HCT116 (cell line): Measurements from ENCODE around the gene DNAJC9. TPM values are rescaled to one million over a fixed set of nuclear protein-coding genes. Genes with fewer than 3 reads are reported as not detected.

ENCODE experiments used
- ATAC-seq: fragments of 200-7000 bp; cut with Tn5 transposase; 2 replicates; pipeline ENCODE4 v1.9.1; 2020; ENCODE audit warnings: mild to moderate bottlenecking, moderate library complexity
- BruUV-seq: library from RNA; stranded (reverse); fragments of 400-500 nt; replicated peaks from 2 replicates; lab custom pipeline; 2021; lab: Mats Ljungman, UMichigan
- CTCF ChIA-PET: fragments of 300-600 bp; sonication (Branson Sonifier 250); formaldehyde crosslinking; loops from one replicate; lab custom pipeline; 2021; ENCODE audit warnings: antibody characterized with exemption; lab: Charles Lee
- POLR2A ChIA-PET: fragments of 300-600, 350-600 bp; sonication (Branson Sonifier 250); formaldehyde crosslinking; loops from one replicate; lab custom pipeline; 2021; ENCODE audit warnings: antibody characterized with exemption; lab: Charles Lee
- RAD21 ChIA-PET, 2 experiments: fragments of 300-600 bp; sonication (Branson Sonifier 250); formaldehyde crosslinking; loops; one replicate each; lab custom pipeline; 2023; ENCODE audit warnings: low total read pairs in 2 of 2; ENCODE audit not compliant: uncharacterized antibody in 2 of 2, unreplicated experiment in 2 of 2, low non-redundant PET in 1 of 2; lab: Charles Lee
- DNase-seq: peaks from one replicate; pipeline ENCODE4 v3.0.0-alpha.2; 2010; ENCODE audit warnings: low read depth, low spot score
- H2AFZ ChIP-seq: fragments of 200-600 bp; shearing (Covaris generic), sonication (generic); 2 replicates; pipeline ENCODE4 v1.6.1; 2017; ENCODE audit warnings: low read depth, mixed run types, mixed read lengths, antibody characterized with exemption, low read length; ENCODE audit not compliant: poor library complexity, severe bottlenecking
- H3K27ac ChIP-seq: 2 replicates; pipeline ENCODE4 v1.5.1; 2012; ENCODE audit warnings: low read depth, low read length
- H3K27me3 ChIP-seq: fragments of 200-600 bp; sonication (generic); 2 replicates; pipeline ENCODE4 v1.6.1; 2016; ENCODE audit warnings: mixed run types, low read length, mixed read lengths; ENCODE audit not compliant: insufficient read depth
- H3K36me3 ChIP-seq, 2 experiments: fragments of 200-500 bp in 1 of 2; fragments of 200-600 bp in 1 of 2; sonication (Bioruptor generic) in 1 of 2; sonication (generic) in 1 of 2; 2 replicates each; pipeline versions ENCODE4 v1.5.1 to v1.6.1; 2014 to 2016; ENCODE audit warnings: low read length in 2 of 2, inconsistent platforms in 1 of 2, mixed read lengths in 1 of 2, mixed run types in 1 of 2; ENCODE audit not compliant: insufficient read depth in 2 of 2, control insufficient read depth in 1 of 2
- H3K4me1 ChIP-seq, 2 experiments: fragments of 200-600 bp in 1 of 2; sonication (generic) in 1 of 2; 2 replicates each; pipeline versions ENCODE4 v1.5.1 to v1.6.1; 2012 to 2017; ENCODE audit warnings: low read length in 2 of 2, inconsistent platforms in 1 of 2, mild to moderate bottlenecking in 1 of 2, mixed read lengths in 1 of 2, mixed run types in 1 of 2, moderate library complexity in 1 of 2; ENCODE audit not compliant: insufficient read depth in 2 of 2, control insufficient read depth in 1 of 2
- H3K4me2 ChIP-seq: fragments of 200-600 bp; sonication (generic); 2 replicates; pipeline ENCODE4 v1.6.1; 2017; ENCODE audit warnings: mixed run types, low read length, mixed read lengths
- H3K4me3 ChIP-seq, 2 experiments: fragments of 200-600 bp in 1 of 2; sonication (generic) in 1 of 2; replicated peaks in 1 of 2; 2 replicates each; pipeline ENCODE4 v1.5.1; 2011 to 2016; ENCODE audit warnings: low read length in 2 of 2, control low read depth in 1 of 2, low read depth in 1 of 2, mild to moderate bottlenecking in 1 of 2, mixed read lengths in 1 of 2, mixed run types in 1 of 2
- H3K79me2 ChIP-seq: fragments of 200-600 bp; sonication (generic); 2 replicates; pipeline ENCODE4 v1.6.1; 2017; ENCODE audit warnings: mild to moderate bottlenecking, mixed run types, low read length, moderate library complexity, mixed read lengths; ENCODE audit not compliant: insufficient read depth
- H3K9ac ChIP-seq: fragments of 200-600 bp; sonication (generic); 2 replicates; pipeline ENCODE4 v1.6.1; 2016; ENCODE audit warnings: low read length, mixed read lengths
- H3K9me2 ChIP-seq: fragments of 200-600 bp; sonication (generic), shearing (Covaris generic); 2 replicates; pipeline ENCODE4 v1.6.1; 2017; ENCODE audit warnings: mixed run types, mild to moderate bottlenecking, moderate library complexity; ENCODE audit not compliant: insufficient read depth
- H3K9me3 ChIP-seq, 2 experiments: fragments of 200-500 bp in 1 of 2; fragments of 200-600 bp in 1 of 2; sonication (Bioruptor generic) in 1 of 2; sonication (generic) in 1 of 2; 2 replicates each; pipeline ENCODE4 v1.6.1; 2014 to 2017; ENCODE audit warnings: low read length in 2 of 2, mixed read lengths in 2 of 2, inconsistent platforms in 1 of 2, low read depth in 1 of 2, mild to moderate bottlenecking in 1 of 2, mixed run types in 1 of 2, moderate library complexity in 1 of 2; ENCODE audit not compliant: control insufficient read depth in 1 of 2, insufficient read depth in 1 of 2
- H4K20me1 ChIP-seq: fragments of 200-600 bp; sonication (generic), shearing (Covaris generic); 2 replicates; pipeline ENCODE4 v1.6.1; 2017; ENCODE audit warnings: mixed run types, mild to moderate bottlenecking, moderate library complexity; ENCODE audit not compliant: insufficient read depth
- CBX3 ChIP-seq: IDR thresholded peaks from 2 replicates; pipeline ENCODE4 v1.6.1; 2012; ENCODE audit warnings: low read depth
- CTCF ChIP-seq, 3 experiments: fragments of 200-600 bp in 1 of 3; sonication (generic) in 1 of 3; IDR thresholded peaks in 2 of 3; conservative IDR thresholded peaks in 1 of 3; 2 replicates each; pipeline ENCODE4 v1.5.1; 2012 to 2017; ENCODE audit warnings: low read depth in 2 of 3, low read length in 2 of 3, antibody characterized with exemption in 1 of 3, borderline replicate concordance in 1 of 3, control low read depth in 1 of 3, mild to moderate bottlenecking in 1 of 3, mixed read lengths in 1 of 3, mixed run types in 1 of 3, moderate library complexity in 1 of 3; ENCODE audit not compliant: insufficient read depth in 1 of 3
- EZH2phosphoT487 ChIP-seq: fragments of 200-600 bp; IDR thresholded peaks from 2 replicates; pipeline ENCODE4 v1.6.1; 2018; ENCODE audit warnings: antibody characterized with exemption, borderline replicate concordance
- FOSL1 ChIP-seq: IDR thresholded peaks from 2 replicates; pipeline ENCODE4 v1.6.1; 2012; ENCODE audit warnings: low read depth
- POLR2AphosphoS5 ChIP-seq: IDR thresholded peaks from 2 replicates; pipeline ENCODE4 v1.6.1; 2011; ENCODE audit warnings: mild to moderate bottlenecking, low read depth, low read length, moderate library complexity
- RAD21 ChIP-seq: IDR thresholded peaks from 2 replicates; pipeline ENCODE4 v1.6.1; 2012; ENCODE audit warnings: low read depth, mild to moderate bottlenecking
- YY1 ChIP-seq: IDR thresholded peaks from 2 replicates; pipeline ENCODE4 v1.6.1; 2011; ENCODE audit warnings: low read length, low read depth, moderate library complexity, mild to moderate bottlenecking; ENCODE audit not compliant: insufficient replicate concordance; ENCODE audit errors: extremely low read depth
- intact Hi-C: fragments of 100-400 bp; cut with micrococcal nuclease; formaldehyde crosslinking; loops from 2 replicates; pipeline ENCODE4 v1.10.0; 2022
- total RNA-seq: library from RNA; stranded (reverse); gene quantifications from one replicate; pipeline ENCODE4 v1.2.1, GENCODE V29; 2021; ENCODE audit not compliant: unreplicated experiment
- TF ChIP-seq, protein P1 (sequence below): IDR thresholded peaks from 2 replicates; pipeline ENCODE4 v1.6.1; 2012

Gene DNAJC9
- total RNA-seq, 1 experiment from 2014 or later, result 40.3 TPM

GRCh38 chr10:73239908-73240307 is 7.1 kb downstream of the DNAJC9 start:
- Histone ChIP-seq H3K4me1 (no peaks in the 10 kb centered on the region), H3K27ac (no peak overlapping the region), H3K9me2 (no peaks in the 10 kb centered on the region), H3K79me2 (peaks cover 46% of the 10 kb centered on the region), H4K20me1 (peaks cover 10% of the 10 kb centered on the region; the same call in 1 of the 2 replicates), H3K4me3 (no peak overlapping the region), H3K36me3 (peaks cover 35 to 65% of the 10 kb centered on the region in 2 experiments), H2AFZ (no peak overlapping the region)
- ChIA-PET POLR2A (no interaction called here), RAD21 (no interaction called here), CTCF (no interaction called here)
- BruUV-seq, result no TSS peak
- no peak for DNase-seq
- TF ChIP-seq FOSL1 (no peak), POLR2AphosphoS5 (no peak), CTCF (IDR thresholded peaks at IDR 0.05 in 2 of 3, conservative IDR thresholded peaks at IDR 0.05 in 1 of 3; ENCODE audit: borderline replicate concordance in 1 of 3, insufficient read depth in 1 of 3, low read depth in 2 of 3, low read length in 2 of 3) (no peak), RAD21 (no peak), CBX3 (no peak), EZH2phosphoT487 (no peak)
- TF ChIP-seq, protein P1, sequence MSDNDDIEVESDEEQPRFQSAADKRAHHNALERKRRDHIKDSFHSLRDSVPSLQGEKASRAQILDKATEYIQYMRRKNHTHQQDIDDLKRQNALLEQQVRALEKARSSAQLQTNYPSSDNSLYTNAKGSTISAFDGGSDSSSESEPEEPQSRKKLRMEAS, result no peak
- TF ChIP-seq, all 23 proteins: peak for 0
- H3K9ac ChIP-seq, result no peak overlapping the region
- ATAC-seq, result no peak
- H3K9me3 ChIP-seq, result no peaks in the 10 kb centered on the region
- intact Hi-C loops, result no loop called here
- no peak overlapping the region for H3K4me2 ChIP-seq
- no peaks in the 10 kb centered on the region for H3K27me3 ChIP-seq

DNA sequence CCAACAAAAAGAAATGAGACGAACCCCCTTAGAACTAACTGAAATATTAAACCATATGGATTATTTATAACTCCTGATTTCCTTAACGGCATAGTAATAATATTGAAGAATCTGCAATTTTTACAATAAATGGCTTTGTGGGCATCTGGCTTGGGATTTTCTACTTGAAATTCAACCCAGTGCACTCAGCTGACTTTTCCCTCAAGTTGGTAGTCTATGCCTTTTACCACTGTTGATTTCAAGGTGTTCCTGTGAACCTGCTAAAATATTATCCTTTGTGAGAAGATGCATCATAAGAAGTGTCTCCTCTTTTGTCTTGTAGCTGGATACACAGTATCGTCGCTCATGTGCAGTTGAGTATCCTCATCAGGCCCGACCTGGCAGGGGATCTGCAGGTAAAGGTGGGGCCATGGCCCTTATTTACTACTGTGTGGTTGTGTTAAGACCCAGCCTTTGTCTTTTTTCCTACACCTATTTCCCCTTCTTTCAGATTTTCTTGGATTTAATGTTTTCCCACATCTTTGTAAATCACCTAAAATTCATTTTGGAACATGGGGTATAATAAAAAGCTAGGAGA is 8.0 kb downstream of the DNAJC9 start:
- intact Hi-C loops, result no loop called here
- H3K9ac ChIP-seq, result no peak overlapping the region
- H3K9me2 ChIP-seq, result no peaks in the 10 kb centered on the region
- TF ChIP-seq YY1 (no peak), CTCF (IDR thresholded peaks at IDR 0.05 in 2 of 3, conservative IDR thresholded peaks at IDR 0.05 in 1 of 3; ENCODE audit: borderline replicate concordance in 1 of 3, insufficient read depth in 1 of 3, low read depth in 2 of 3, low read length in 2 of 3) (no peak)
- ChIA-PET RAD21 (no interaction called here), CTCF (no interaction called here), POLR2A (no interaction called here)
- H3K4me2 ChIP-seq, result no peak overlapping the region
- ATAC-seq (no peak), DNase-seq (no peak)
- no peak overlapping the region for H3K4me3 ChIP-seq
- no peak overlapping the region for H3K27ac ChIP-seq
- no peak overlapping the region for H2AFZ ChIP-seq
- no peaks in the 10 kb centered on the region for H3K4me1 ChIP-seq
- H3K36me3 ChIP-seq, result peaks cover 28 to 59% of the 10 kb centered on the region in 2 experiments
- no TSS peak for BruUV-seq
- peaks cover 8% of the 10 kb centered on the region; the same call in 1 of the 2 replicates for H4K20me1 ChIP-seq
- no peaks in the 10 kb centered on the region for H3K27me3 ChIP-seq
- H3K79me2 ChIP-seq, result peaks cover 38% of the 10 kb centered on the region
- no peaks in the 10 kb centered on the region for H3K9me3 ChIP-seq
